ENCODE results near the gene SMCR8. TPM values are rescaled to one million over a fixed set of nuclear protein-coding genes. Genes with fewer than 3 reads are reported as not detected.
"Not testable (repeated sequence)": the region's sequence is repeated elsewhere in the genome, so short reads cannot be mapped to it uniquely, and the experiment has no call there.

SMCR8 gene
- total and polyA plus RNA-seq, 2 of the 13 experiments (the other 11 are each of a cell fraction or from before 2014, with no cell fraction given) = 7.6 to 11.8 TPM

DNA sequence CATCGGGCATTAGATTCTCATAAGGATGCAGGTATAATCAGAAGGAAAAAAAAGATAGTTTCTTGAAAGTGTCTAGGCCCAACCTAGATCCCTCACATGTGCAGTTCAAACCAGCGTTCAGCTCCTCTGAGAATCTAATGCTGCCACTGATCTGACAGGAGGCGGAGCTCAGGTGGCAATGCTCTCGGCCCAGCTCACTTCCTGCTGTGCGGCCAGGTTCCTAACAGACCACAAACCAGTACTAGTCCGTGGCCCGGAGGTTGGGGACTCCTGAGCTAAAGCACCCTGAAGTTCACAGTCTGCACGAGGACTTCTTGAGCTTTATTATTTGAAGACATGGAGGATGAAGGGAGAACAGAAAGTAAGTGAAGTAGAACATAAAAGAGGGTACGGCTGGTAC, 16.8 kb downstream of the SMCR8 start (continued):
- no peak for TF ChIP-seq ZNF260 (CRISPR knock-in tag; IDR thresholded peaks at IDR 0.05; ENCODE audit: borderline replicate concordance, low read depth)

DNA sequence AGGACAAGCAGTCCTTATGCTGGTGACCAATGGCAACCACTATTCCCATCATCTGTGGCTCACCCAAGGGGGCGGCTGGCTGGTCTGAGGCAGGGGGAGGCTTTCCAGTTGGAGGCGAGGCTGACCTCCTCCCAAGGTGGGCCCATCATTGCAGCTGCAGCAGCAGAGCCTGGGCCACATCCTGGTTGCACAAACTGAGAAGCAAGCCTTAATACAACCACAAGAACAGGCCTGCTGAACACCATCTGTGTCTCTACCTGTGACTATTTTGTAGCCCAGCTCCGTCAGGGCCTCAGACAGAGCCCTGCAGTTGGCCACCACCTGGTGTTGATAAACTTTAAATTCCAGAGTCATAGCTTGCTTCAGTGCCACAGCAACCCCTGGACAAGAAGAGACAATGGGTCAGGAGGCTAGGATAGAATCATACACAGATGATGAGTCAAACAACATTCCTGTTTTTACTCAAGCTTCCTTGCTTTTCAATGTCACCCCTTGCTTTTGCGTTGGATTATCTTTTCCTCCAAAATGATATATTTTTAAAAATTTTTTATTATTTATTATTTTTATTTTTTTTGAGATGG, 17.9 kb downstream of the SMCR8 start:
- Histone ChIP-seq H3K4me3 (replicated peaks in 1 of 3; ENCODE audit: insufficient read depth in 1 of 3, low read depth in 2 of 3, low read length in 3 of 3) (no peak overlapping the region), H3K27ac (ENCODE audit: extremely low read length, insufficient read depth, low read length) (no peak overlapping the region), H2AFZ (ENCODE audit: low read length) (no peak overlapping the region), H3K27me3 (ENCODE audit: control insufficient read depth in 1 of 2, insufficient read depth in 2 of 2, low read length in 2 of 2) (no peaks in the 10 kb centered on the region), H3K79me2 (ENCODE audit: insufficient read depth, low read length) (no peaks in the 10 kb centered on the region), H3K36me3 (replicated peaks in 1 of 2; ENCODE audit: control insufficient read depth in 1 of 2, insufficient read depth in 2 of 2, low read length in 2 of 2) (peaks cover 26 to 65% of the 10 kb centered on the region in 2 experiments), H3K4me2 (ENCODE audit: low read depth, low read length) (no peak overlapping the region), H3K9me3 (ENCODE audit: low read length) (no peaks in the 10 kb centered on the region), H4K20me1 (ENCODE audit: insufficient read depth, low read length) (no peaks in the 10 kb centered on the region), H3K9ac (ENCODE audit: insufficient read depth, low read depth, low read length) (no peak overlapping the region), H3K4me1 (ENCODE audit: insufficient read depth, low read length) (no peaks in the 10 kb centered on the region)
- DNase-seq (ENCODE audit: low spot score) = no peak
- intact Hi-C loops (cut with micrococcal nuclease; ENCODE audit: unreplicated experiment) = no loop called here
- ATAC-seq = no peak
- ChIA-PET CTCF (ENCODE audit: low intra/inter-chr PET ratio, low total read pairs) (no interaction called here), POLR2A (no interaction called here)
- BruUV-seq (replicated peaks) = no TSS peak
- in situ Hi-C loops (cut with HindIII; ENCODE audit: extremely low pct_ligation_motif_present, low pct_unique_long_range_greater_than_20kb) = no loop called here
- 93% methylated on average over 1 of the region's 4 CpGs for WGBS (ENCODE audit: low lambda C conversion rate)
- no peak for FAIRE-seq
- TF ChIP-seq, protein P1, sequence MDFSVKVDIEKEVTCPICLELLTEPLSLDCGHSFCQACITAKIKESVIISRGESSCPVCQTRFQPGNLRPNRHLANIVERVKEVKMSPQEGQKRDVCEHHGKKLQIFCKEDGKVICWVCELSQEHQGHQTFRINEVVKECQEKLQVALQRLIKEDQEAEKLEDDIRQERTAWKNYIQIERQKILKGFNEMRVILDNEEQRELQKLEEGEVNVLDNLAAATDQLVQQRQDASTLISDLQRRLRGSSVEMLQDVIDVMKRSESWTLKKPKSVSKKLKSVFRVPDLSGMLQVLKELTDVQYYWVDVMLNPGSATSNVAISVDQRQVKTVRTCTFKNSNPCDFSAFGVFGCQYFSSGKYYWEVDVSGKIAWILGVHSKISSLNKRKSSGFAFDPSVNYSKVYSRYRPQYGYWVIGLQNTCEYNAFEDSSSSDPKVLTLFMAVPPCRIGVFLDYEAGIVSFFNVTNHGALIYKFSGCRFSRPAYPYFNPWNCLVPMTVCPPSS (IDR thresholded peaks at IDR 0.05) = no peak
- no peak for TF ChIP-seq ATRX (CRISPR knock-in tag; IDR thresholded peaks at IDR 0.05; ENCODE audit: borderline replicate concordance)
- TF ChIP-seq, protein P2, sequence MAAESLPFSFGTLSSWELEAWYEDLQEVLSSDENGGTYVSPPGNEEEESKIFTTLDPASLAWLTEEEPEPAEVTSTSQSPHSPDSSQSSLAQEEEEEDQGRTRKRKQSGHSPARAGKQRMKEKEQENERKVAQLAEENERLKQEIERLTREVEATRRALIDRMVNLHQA (CRISPR knock-in tag; IDR thresholded peaks at IDR 0.05) = no peak
- TF ChIP-seq TBP (CRISPR knock-in tag; IDR thresholded peaks at IDR 0.05) = no peak
- no peak for TF ChIP-seq ZKSCAN8 (CRISPR knock-in tag; IDR thresholded peaks at IDR 0.05; ENCODE audit: borderline replicate concordance)
- TF ChIP-seq, protein P3, sequence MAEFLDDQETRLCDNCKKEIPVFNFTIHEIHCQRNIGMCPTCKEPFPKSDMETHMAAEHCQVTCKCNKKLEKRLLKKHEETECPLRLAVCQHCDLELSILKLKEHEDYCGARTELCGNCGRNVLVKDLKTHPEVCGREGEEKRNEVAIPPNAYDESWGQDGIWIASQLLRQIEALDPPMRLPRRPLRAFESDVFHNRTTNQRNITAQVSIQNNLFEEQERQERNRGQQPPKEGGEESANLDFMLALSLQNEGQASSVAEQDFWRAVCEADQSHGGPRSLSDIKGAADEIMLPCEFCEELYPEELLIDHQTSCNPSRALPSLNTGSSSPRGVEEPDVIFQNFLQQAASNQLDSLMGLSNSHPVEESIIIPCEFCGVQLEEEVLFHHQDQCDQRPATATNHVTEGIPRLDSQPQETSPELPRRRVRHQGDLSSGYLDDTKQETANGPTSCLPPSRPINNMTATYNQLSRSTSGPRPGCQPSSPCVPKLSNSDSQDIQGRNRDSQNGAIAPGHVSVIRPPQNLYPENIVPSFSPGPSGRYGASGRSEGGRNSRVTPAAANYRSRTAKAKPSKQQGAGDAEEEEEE (CRISPR knock-in tag; IDR thresholded peaks at IDR 0.05; ENCODE audit: borderline replicate concordance) = no peak
- no peak for TF ChIP-seq KDM5B (CRISPR knock-in tag; IDR thresholded peaks at IDR 0.05; ENCODE audit: borderline replicate concordance)
- no peak for TF ChIP-seq GFI1 (CRISPR knock-in tag; IDR thresholded peaks at IDR 0.05; ENCODE audit: borderline replicate concordance)
- TF ChIP-seq CCDC6 (CRISPR knock-in tag; IDR thresholded peaks at IDR 0.05) = no peak
- no peak for TF ChIP-seq ZNF879 (CRISPR knock-in tag; IDR thresholded peaks at IDR 0.05)

DNA sequence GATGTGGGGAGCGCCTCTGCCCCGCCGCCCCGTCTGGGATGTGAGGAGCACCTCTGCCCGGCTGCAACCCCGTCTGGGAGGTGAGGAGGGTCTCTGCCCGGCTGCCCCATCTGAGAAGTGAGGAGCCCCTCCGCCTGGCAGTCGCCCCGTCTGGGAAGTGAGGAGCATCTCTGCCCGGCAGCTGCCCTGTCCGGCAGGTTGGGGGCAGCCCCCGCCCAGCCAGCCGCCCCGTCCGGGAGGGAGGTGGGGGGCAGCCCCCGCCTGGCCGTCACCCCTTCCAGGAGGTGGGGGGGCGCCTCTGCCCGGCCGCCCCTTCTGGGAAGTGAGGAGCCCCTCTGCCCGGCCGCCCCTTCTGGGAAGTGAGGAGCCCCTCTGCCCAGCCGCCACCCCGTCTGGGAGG, 23.1 kb downstream of the SMCR8 start:
- H3K36me3 ChIP-seq (replicated peaks in 1 of 2; ENCODE audit: control insufficient read depth in 1 of 2, insufficient read depth in 2 of 2, low read length in 2 of 2) = peaks cover 17 to 51% of the 10 kb centered on the region in 2 experiments; a peak in 4 of 5 replicates
- CTCF ChIA-PET (ENCODE audit: low intra/inter-chr PET ratio, low total read pairs); ATAC-seq: not testable (repeated sequence)

More for the DNA sequence above, 23.1 kb downstream of the SMCR8 start:
- H3K9ac ChIP-seq (ENCODE audit: insufficient read depth, low read depth, low read length); POLR2A ChIA-PET; H3K27me3 ChIP-seq (ENCODE audit: control insufficient read depth in 1 of 2, insufficient read depth in 2 of 2, low read length in 2 of 2); H3K27ac ChIP-seq (ENCODE audit: extremely low read length, insufficient read depth, low read length); H3K4me2 ChIP-seq (ENCODE audit: low read depth, low read length); H3K9me3 ChIP-seq (ENCODE audit: low read length); DNase-seq (ENCODE audit: low spot score); H4K20me1 ChIP-seq (ENCODE audit: insufficient read depth, low read length); intact Hi-C loops (cut with micrococcal nuclease; ENCODE audit: unreplicated experiment); in situ Hi-C loops (cut with HindIII; ENCODE audit: extremely low pct_ligation_motif_present, low pct_unique_long_range_greater_than_20kb); FAIRE-seq; BruUV-seq (replicated peaks); H2AFZ ChIP-seq (ENCODE audit: low read length); H3K79me2 ChIP-seq (ENCODE audit: insufficient read depth, low read length); H3K4me1 ChIP-seq (ENCODE audit: insufficient read depth, low read length); H3K4me3 ChIP-seq (replicated peaks in 1 of 3; ENCODE audit: insufficient read depth in 1 of 3, low read depth in 2 of 3, low read length in 3 of 3): not testable (repeated sequence)
- 92% methylated on average over 8 of the region's 25 CpGs for WGBS (ENCODE audit: low lambda C conversion rate)
